GOT3 (cell line): Measurements from ENCODE around the gene CIPC.

Source experiments
- DNase-seq: peaks from one replicate; lab custom pipeline; 2025; ENCODE audit warnings: mixed read lengths; lab: John Stamatoyannopoulos, UW

CIPC gene

DNA sequence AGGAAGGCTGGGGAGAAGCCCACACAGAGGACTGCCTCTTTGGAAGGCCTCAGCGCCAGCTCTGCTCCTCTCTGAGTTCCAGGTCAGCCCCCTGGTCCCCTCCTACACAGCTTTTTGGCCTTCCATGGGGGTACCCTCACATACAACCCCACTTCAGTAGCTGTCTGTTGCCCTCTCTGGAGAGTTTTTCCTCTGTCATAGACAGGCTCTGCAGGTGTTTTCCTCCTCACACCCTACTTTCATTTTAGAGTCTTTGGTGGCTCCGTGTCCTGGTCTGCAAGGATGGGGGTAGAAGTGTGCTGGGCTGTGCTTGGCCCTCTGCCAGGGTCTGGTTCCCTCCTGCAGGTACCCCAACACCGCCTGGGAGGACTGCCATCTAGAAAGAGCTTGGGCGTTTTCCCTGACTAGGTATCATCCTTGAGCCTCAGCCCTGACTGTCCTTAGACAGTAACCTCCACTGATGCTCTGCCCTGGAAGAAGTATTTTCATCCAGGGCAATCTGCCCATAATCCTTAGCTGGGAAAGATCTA is 28.5 kb downstream of the CIPC start:
- no peak for DNase-seq

DNA sequence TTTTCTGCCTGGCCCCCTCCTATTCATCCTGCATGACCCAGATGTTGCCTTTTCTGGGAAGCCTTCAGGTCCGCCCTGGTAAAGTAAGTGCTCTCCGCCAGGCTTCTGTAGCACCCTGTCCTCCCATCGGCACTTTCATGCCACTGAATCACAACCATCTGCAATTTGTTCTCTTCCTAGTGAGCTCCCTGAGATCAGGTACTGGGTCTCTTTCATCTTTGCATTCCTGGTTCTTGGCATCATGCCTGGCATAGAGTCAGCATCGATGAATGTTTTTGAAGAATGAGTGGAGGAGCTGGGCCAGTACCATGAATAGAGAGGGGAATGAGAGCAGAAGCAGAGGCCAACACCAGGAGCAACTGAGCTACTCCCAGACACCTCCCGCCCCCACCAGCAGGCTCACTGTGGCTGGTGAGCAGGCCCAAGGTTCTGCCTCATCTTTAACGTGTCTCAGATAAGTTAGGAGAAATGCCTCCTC is 30.4 kb downstream of the CIPC start:
- no peak for DNase-seq

GRCh38 chr14:77130386-77130785 is 32.3 kb downstream of the CIPC start:
- DNase-seq = no peak

DNA sequence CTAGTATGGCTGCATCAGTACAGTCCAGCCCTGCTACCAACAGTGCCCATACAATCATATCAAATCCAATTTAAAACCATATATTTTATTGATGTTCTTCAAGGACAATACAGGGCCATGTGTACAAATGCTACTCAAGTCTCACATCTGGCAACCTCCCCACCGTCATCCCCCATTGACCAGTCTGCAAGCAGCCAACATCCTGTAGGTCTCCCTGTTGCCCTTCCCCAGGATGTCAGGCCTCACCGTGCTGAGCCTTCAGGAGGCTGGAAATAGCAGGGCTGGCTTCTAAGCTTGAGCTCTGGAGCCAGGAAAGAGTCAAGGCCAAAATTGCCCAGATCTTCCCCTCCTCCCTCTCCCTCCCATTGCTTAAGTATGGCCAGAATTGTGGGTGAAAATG is 33.1 kb downstream of the CIPC start:
- no peak for DNase-seq

DNA sequence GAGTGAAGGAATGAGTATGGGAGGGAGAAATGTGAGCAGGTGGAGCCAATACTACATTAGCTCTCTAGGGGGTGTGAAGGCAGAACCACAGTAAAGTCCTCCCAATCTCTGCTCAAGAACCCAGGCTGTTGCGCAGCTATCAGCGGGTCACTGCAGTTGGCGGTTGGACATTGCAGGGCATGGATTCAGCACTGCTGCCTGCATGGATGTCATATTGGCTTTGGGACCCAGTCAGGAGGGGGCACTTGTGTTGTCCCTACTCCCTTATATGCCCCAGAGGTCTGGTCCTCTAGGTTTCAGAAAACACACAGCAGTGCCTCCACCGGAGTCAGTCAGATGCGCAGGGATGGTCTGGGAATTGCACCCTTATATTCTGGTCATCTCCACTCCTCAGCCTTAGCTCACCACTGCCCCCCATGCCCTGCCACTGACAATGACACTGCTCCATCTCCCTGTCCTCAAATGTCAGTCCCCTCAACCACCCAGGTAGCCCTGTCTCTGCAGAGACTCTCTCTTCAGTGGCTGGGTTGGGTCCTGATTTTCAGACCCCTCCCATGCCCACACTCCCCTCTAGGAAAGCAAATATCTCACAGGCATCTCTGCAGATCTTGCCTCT is 33.9 kb downstream of the CIPC start:
- DNase-seq = no peak

DNA sequence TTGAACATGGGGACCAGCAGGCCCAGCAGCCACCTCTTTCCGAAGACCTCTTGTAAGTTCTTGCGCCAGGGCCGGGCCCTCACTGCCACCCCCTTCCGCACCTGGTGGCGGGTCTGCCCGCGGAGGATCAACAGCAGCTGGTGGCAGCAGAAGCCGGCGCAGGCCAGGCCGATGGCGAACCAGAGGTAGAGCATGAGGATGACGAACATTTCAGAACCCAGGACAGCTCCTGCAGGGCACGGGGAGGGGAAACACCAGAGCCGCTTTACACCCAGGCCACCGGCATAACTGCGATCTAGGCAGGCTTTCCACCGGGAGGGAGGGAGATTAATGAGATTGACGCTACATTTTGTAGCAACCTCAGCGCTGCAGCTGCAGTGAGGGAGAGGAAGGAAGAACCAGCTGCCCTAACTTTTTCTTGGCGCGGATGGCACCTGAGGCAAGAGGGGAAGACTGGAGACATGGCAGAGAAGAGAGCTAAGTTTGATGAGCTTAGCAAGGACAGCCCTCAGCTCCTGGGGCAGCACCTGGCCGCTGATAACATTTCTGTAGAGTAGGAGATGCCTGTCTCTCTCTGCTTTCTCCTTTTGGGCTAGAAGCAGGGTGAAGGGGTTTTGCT is 35.8 kb downstream of the CIPC start:
- DNase-seq = no peak

GRCh38 chr14:77139022-77139421 is 41.0 kb downstream of the CIPC start:
- no peak for DNase-seq

DNA sequence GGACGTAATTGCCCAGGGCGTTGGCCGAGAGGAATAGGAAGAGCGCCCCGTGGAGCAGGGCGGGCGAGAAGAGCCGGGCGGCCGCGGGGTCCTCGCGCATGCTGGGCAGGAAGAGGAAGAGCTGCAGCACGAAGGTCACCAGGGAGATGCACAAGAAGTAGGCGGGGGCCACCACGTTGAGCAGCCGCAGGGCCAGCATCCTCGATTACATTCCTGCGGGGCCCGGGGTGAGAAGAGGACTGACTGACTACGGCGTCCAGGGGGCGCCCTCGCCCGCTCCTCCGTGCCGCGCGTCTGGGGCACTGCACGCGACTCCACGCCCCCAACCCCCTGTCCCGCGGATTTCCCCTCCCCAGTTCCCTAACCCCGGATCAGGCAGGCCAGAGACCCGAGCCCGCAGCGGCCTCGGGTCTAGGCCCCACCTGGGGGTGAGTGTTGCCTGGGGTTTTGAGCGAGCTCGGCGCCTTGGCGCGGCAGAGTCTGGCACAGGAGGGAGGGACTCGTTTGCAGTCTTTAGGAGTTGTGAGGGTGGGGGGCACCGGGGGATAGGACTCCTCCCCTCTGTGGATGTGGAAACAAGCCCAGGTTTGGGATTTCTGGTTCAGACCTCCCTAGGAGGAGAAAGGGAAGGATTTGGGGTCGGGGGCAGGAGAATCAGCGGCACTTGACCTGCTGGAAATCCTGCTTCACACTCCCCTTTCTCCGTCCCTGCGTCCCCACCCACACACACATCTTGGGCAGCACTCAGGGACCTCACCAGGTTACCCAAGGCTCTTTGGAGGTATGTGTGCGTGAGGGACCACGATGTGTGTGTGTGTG is 41.7 kb downstream of the CIPC start:
- DNase-seq = no peak

DNA sequence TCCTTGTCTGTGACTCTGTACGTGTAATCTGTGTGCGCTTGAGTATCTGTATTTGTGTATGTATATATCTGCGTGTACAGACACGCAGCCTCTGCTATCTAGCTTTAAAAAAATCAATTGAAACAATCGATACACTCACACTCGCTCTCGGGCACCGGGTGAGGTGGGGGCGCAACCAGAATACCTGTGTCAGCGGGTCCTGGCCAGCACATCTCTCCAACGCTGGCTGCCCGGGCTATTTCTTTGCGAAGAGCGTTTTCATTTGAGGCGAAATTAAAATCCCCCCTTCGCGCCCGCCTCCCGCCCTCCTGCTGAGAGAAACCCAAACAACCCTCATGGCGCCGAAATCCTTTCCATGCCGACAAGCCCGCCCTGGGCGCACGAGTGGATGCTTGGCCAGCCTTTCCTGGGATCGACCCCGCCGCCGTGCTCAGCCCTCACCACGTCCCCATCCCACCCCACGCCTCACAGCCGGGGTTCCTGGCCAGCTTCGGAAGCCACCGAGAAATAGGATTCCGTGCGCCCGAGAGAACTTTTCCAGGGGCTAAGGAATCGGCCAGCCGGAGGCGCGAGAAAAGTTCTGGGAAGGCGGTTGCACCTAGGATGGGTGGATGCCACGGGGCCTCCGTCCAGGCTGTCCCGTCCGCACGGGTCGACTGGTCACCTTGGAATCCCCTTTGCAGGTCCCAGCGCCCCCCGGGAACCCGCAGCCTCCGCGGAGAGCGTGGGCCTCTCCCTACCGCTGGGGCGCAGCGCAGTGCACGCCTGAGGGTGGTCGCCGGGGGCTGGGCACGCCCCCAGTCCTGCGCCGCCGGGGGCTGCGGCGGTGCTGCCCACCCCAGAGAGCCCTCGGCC is 42.5 kb downstream of the CIPC start:
- no peak for DNase-seq

DNA sequence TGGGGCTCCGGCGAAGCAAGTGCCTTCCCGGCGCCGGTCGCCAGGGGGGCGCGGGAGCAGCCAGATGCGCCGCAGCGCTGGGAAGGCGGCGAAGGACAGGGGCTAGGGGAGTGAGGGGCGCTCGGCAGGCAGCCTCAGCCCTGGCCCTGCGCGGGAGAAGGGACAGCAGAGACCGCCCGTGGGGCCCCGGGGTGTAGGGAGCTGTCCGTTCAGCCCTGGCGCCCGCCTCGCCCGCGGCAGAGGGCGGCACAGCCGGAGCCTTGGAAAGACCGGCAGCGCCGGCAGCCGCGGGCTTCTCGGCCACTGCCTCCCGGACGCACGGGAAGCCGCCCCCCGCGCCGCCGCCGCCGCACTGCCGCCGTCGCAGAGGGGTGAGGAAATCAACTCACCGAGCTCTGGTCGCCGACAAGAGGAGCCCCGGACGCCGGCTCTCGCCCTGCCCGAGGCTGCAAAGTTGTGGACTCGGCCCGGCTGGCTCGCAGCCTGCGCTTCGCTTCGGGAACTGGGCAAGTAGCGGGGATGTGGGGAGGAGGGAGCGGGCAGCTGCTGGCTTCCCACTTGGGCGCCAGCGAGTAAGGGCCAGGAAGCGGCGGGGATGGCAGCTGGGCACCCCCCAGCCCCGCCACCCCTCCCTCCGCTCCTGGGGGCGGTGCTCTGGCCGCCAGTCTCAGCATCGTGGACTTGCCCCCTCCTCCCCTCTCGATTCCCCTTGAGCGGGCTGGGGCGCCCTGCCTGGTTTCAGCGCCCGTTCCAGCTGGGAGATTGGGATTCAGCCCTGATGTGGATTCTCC is 43.4 kb downstream of the CIPC start, which contains the start of gene ZDHHC22:
ZDHHC22 (minus strand) TSS at position 578 of the 791 bp plus-strand sequence. CDS start 2,053 bp downstream, outside the sequence.
- no peak for DNase-seq

GRCh38 chr14:77142005-77142800 is 44.1 kb downstream of the CIPC start:
- DNase-seq = no peak

DNA sequence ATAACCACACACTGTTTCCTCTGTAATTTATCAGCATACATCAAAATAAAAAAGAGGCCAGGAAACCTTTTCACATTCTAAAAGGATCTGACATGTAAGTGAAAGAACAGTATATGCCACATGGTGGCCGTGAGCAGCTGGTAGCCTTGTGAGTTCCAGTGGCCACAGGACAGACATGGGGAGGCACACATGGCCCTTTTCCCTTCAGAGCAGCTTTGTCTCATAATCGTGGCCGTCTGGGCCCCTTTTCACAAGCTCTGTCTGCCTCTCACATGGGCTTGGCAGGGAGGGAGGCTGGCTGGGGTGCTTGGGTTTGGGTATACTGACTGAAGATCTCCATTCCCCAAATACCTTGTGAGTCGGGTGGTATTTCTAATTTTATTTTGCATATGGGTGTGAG is 45.0 kb downstream of the CIPC start:
- no peak for DNase-seq

GRCh38 chr14:77144412-77145115 is 46.5 kb downstream of the CIPC start:
- DNase-seq = no peak

- DNase-seq = no peak
Observed at GRCh38 chr14:77145975-77146740, 48.1 kb downstream of the CIPC start.

GRCh38 chr14:77148510-77149231 is 50.6 kb downstream of the CIPC start:
- DNase-seq = no peak

- DNase-seq = no peak
Observed at GRCh38 chr14:77151245-77151644, 53.2 kb downstream of the CIPC start.

GRCh38 chr14:77151918-77152588 is 54.0 kb downstream of the CIPC start:
- no peak for DNase-seq
